HUES48 (cell line): ENCODE results near the gene FREM1.

Source experiments
- H3K27ac ChIP-seq: one replicate; pipeline ENCODE4 v1.7.0; 2013; ENCODE audit warnings: low read depth, low read length, inconsistent platforms
- H3K27me3 ChIP-seq: 2 replicates; pipeline ENCODE4 v1.6.1; 2013; ENCODE audit warnings: mild to moderate bottlenecking, low read length; ENCODE audit not compliant: control insufficient read depth, insufficient read depth
- H3K36me3 ChIP-seq: 2 replicates; pipeline ENCODE4 v1.6.1; 2013; ENCODE audit warnings: low read length; ENCODE audit not compliant: control insufficient read depth, insufficient read depth
- H3K4me1 ChIP-seq: 2 replicates; pipeline ENCODE4 v1.6.1; 2013; ENCODE audit warnings: mild to moderate bottlenecking, low read length; ENCODE audit not compliant: control insufficient read depth, insufficient read depth
- H3K4me3 ChIP-seq: 2 replicates; pipeline ENCODE4 v1.5.1; 2013; ENCODE audit warnings: mild to moderate bottlenecking, low read depth, low read length
- H3K9ac ChIP-seq: 2 replicates; pipeline ENCODE4 v1.6.1; 2013; ENCODE audit warnings: mild to moderate bottlenecking, low read depth, low read length, moderate library complexity
- H3K9me3 ChIP-seq: 2 replicates; pipeline ENCODE4 v1.6.1; 2013; ENCODE audit warnings: low read length; ENCODE audit not compliant: control insufficient read depth, insufficient read depth

The FREM1 gene

GRCh38 chr9:14814249-14814628 is 96.0 kb downstream of the FREM1 start:
- Histone ChIP-seq H3K9ac (no peak overlapping the region), H3K36me3 (no peaks in the 10 kb centered on the region), H3K27me3 (no peaks in the 10 kb centered on the region), H3K27ac (no peak overlapping the region), H3K4me1 (peaks cover 5% of the 10 kb centered on the region), H3K9me3 (no peaks in the 10 kb centered on the region), H3K4me3 (no peak overlapping the region)

GRCh38 chr9:14813336-14814248 is 96.6 kb downstream of the FREM1 start:
- H3K27ac ChIP-seq = no peak overlapping the region
- no peak overlapping the region for H3K9ac ChIP-seq
- H3K27me3 ChIP-seq = no peaks in the 10 kb centered on the region
- H3K36me3 ChIP-seq = no peaks in the 10 kb centered on the region
- no peak overlapping the region for H3K4me3 ChIP-seq
- H3K4me1 ChIP-seq = peaks cover 5% of the 10 kb centered on the region
- no peaks in the 10 kb centered on the region for H3K9me3 ChIP-seq

- H3K36me3 ChIP-seq = no peaks in the 10 kb centered on the region
- H3K27me3 ChIP-seq = no peaks in the 10 kb centered on the region
- H3K4me1 ChIP-seq = peaks cover 5% of the 10 kb centered on the region
- H3K27ac ChIP-seq = no peak overlapping the region
- no peak overlapping the region for H3K9ac ChIP-seq
- H3K9me3 ChIP-seq = no peaks in the 10 kb centered on the region
- H3K4me3 ChIP-seq = no peak overlapping the region
Observed at GRCh38 chr9:14812806-14813205, 97.4 kb downstream of the FREM1 start.

GRCh38 chr9:14811844-14812243 is 98.4 kb downstream of the FREM1 start:
- peaks cover 5% of the 10 kb centered on the region for H3K4me1 ChIP-seq
- H3K27me3 ChIP-seq = no peaks in the 10 kb centered on the region
- H3K9ac ChIP-seq = no peak overlapping the region
- no peak overlapping the region for H3K27ac ChIP-seq
- H3K4me3 ChIP-seq = no peak overlapping the region
- no peaks in the 10 kb centered on the region for H3K36me3 ChIP-seq
- H3K9me3 ChIP-seq = no peaks in the 10 kb centered on the region

GRCh38 chr9:14806941-14807520 is 103.2 kb downstream of the FREM1 start:
- no peak overlapping the region for H3K4me3 ChIP-seq
- no peak overlapping the region for H3K27ac ChIP-seq
- H3K4me1 ChIP-seq = no peaks in the 10 kb centered on the region
- no peaks in the 10 kb centered on the region for H3K36me3 ChIP-seq
- H3K9ac ChIP-seq = no peak overlapping the region
- H3K27me3 ChIP-seq = no peaks in the 10 kb centered on the region
- no peaks in the 10 kb centered on the region for H3K9me3 ChIP-seq

GRCh38 chr9:14799030-14799429 is 111.2 kb downstream of the FREM1 start:
- Histone ChIP-seq H3K36me3 (no peaks in the 10 kb centered on the region), H3K9ac (no peak overlapping the region)

GRCh38 chr9:14797435-14797834 is 112.8 kb downstream of the FREM1 start:
- Histone ChIP-seq H3K27ac (no peak overlapping the region), H3K9me3 (no peaks in the 10 kb centered on the region), H3K27me3 (no peaks in the 10 kb centered on the region), H3K4me1 (no peaks in the 10 kb centered on the region), H3K4me3 (no peak overlapping the region), H3K36me3 (no peaks in the 10 kb centered on the region), H3K9ac (no peak overlapping the region)

More at GRCh38 chr9:14799030-14799429, 111.2 kb downstream of the FREM1 start:
- Histone ChIP-seq H3K4me1 (no peaks in the 10 kb centered on the region), H3K9me3 (no peaks in the 10 kb centered on the region), H3K4me3 (no peak overlapping the region), H3K27me3 (no peaks in the 10 kb centered on the region), H3K27ac (no peak overlapping the region)

- Histone ChIP-seq H3K9me3 (no peaks in the 10 kb centered on the region), H3K27ac (no peak overlapping the region), H3K4me1 (no peaks in the 10 kb centered on the region), H3K27me3 (no peaks in the 10 kb centered on the region), H3K9ac (no peak overlapping the region), H3K4me3 (no peak overlapping the region), H3K36me3 (no peaks in the 10 kb centered on the region)
Observed at GRCh38 chr9:14793389-14793788, 116.8 kb downstream of the FREM1 start.

GRCh38 chr9:14790628-14791027 is 119.6 kb downstream of the FREM1 start:
- no peak overlapping the region for H3K9ac ChIP-seq
- H3K36me3 ChIP-seq = no peaks in the 10 kb centered on the region
- no peaks in the 10 kb centered on the region for H3K27me3 ChIP-seq
- no peaks in the 10 kb centered on the region for H3K9me3 ChIP-seq
- H3K4me3 ChIP-seq = no peak overlapping the region
- no peaks in the 10 kb centered on the region for H3K4me1 ChIP-seq
- no peak overlapping the region for H3K27ac ChIP-seq

GRCh38 chr9:14788846-14789245 is 121.4 kb downstream of the FREM1 start:
- Histone ChIP-seq H3K36me3 (no peaks in the 10 kb centered on the region), H3K9me3 (no peaks in the 10 kb centered on the region), H3K9ac (no peak overlapping the region), H3K27ac (no peak overlapping the region), H3K27me3 (no peaks in the 10 kb centered on the region), H3K4me3 (no peak overlapping the region), H3K4me1 (no peaks in the 10 kb centered on the region)

GRCh38 chr9:14783358-14783757 is 126.9 kb downstream of the FREM1 start:
- Histone ChIP-seq H3K27me3 (no peaks in the 10 kb centered on the region), H3K9me3 (no peaks in the 10 kb centered on the region), H3K9ac (no peak overlapping the region), H3K36me3 (no peaks in the 10 kb centered on the region), H3K27ac (no peak overlapping the region), H3K4me1 (peaks cover 3% of the 10 kb centered on the region; the same call in 1 of the 2 replicates), H3K4me3 (no peak overlapping the region)
